Loucy (cell line): ENCODE results near the gene UNC5C.

Experiments used
- CTCF ChIP-seq: fragments of 200-600 bp; sonication (generic); conservative IDR thresholded peaks from 2 replicates; pipeline ENCODE4 v1.5.1; 2014; ENCODE audit warnings: mild to moderate bottlenecking, antibody characterized with exemption, low read length
- EZH2phosphoT487 ChIP-seq: fragments of 200-600 bp; IDR thresholded peaks from 2 replicates; pipeline ENCODE4 v1.6.1; 2018; ENCODE audit warnings: antibody characterized with exemption, mild to moderate bottlenecking, moderate library complexity, borderline replicate concordance

- TF ChIP-seq CTCF (no peak), EZH2phosphoT487 (no peak)
Measured at GRCh38 chr4:95272036-95272435, 276.7 kb downstream of the UNC5C start.
